Measurements from ENCODE around the gene F3. TPM values are rescaled to one million over a fixed set of nuclear protein-coding genes. Genes with fewer than 3 reads are reported as not detected.

Gene F3
- total and polyA plus RNA-seq, 2 experiments from 2014 or later = 93.7 to 116 TPM

DNA sequence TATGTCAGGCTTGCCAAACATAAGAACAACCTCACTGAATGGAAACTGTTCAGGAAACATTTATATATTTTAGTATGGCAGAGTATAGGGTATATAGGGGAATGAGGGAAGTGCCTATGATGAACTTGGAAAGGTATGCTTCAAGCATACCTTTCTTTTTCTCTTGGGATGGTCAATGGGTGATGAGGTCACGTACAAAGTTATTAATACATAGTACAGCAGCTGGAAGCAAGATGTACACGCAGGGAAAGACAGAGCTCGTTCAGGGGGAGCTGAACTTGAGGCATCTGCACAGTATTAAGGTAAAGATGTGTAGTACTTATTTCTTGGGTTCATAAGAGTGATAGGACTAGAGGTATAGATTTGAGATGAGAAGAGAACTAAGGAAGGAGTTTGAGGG is 61.9 kb downstream of the F3 start:
- no peak overlapping the region for H3K4me3 ChIP-seq
- no peak overlapping the region for H3K9ac ChIP-seq
- no peaks in the 10 kb centered on the region for H3K9me2 ChIP-seq (ENCODE audit: insufficient read depth)
- H3K27ac ChIP-seq = no peak overlapping the region
- DNase-seq = no peak
- in situ Hi-C loops (cut with MboI) = no loop called here
- 0 out of 2 replicates have a peak, but pooled peaks cover 5% of the 10 kb centered on the region for H3K36me3 ChIP-seq (ENCODE audit: low read depth)
- no peaks in the 10 kb centered on the region for H3K9me3 ChIP-seq (ENCODE audit: low read depth)
- H3K4me1 ChIP-seq (ENCODE audit: insufficient read depth) = no peaks in the 10 kb centered on the region
- WGBS, 2 experiments (ENCODE audit: low coverage in 1 of 2, low lambda C conversion rate in 2 of 2, missing lambda C conversion rate in 2 of 2) = 78 to 83% methylated on average over 3 of the region's 3 CpGs
- no peaks in the 10 kb centered on the region for H4K20me1 ChIP-seq (ENCODE audit: insufficient read depth)
- H3F3A ChIP-seq (ENCODE audit: insufficient read depth) = peaks cover 11% of the 10 kb centered on the region; the same call in 1 of the 2 replicates
- TF ChIP-seq EZH2 (IDR thresholded peaks at IDR 0.05; ENCODE audit: insufficient read depth, poor library complexity, severe bottlenecking) (no peak), EZH2phosphoT487 (IDR thresholded peaks at IDR 0.05; ENCODE audit: insufficient read depth, low read depth) (no peak)
- H3K27me3 ChIP-seq (replicated peaks; ENCODE audit: insufficient read depth) = no peaks in the 10 kb centered on the region
- H3K79me2 ChIP-seq (ENCODE audit: insufficient read depth) = no peaks in the 10 kb centered on the region
- no peak overlapping the region for H2AFZ ChIP-seq
- H3K4me2 ChIP-seq (ENCODE audit: unreplicated experiment) = no peak overlapping the region

Other genes with a start within 250 kb of the F3 start
- gene ABCD3, start 123.4 kb downstream of the F3 start, total RNA-seq (2014; rRNA removed; shearing (Covaris generic)) = 40.0 and 41.7 TPM in 2 replicates
- gene ABCD3, start 123.4 kb downstream of the F3 start, polyA plus RNA-seq (2016; fragmentation: Nextera tagmentation; extraction: Ambion mirVana) = 31.8 and 32.2 TPM in 2 replicates